Prostate gland (tissue), 2 donors: ENCODE measurements around the gene HJURP. TPM values are rescaled to one million over a fixed set of nuclear protein-coding genes. Genes with fewer than 3 reads are reported as not detected.
"Not testable (repeated sequence)": the region's sequence is repeated elsewhere in the genome, so short reads cannot be mapped to it uniquely, and the experiment has no call there.

Experiments used
- DNase-seq: peaks from one replicate; pipeline ENCODE4 v3.0.0-alpha.2; 2019; ENCODE audit warnings: low spot score
- H3K27ac ChIP-seq, 2 donors: fragments of 200-600 bp; sonication (generic); 2 replicates each; pipeline ENCODE4 v1.5.1; 2017 to 2019
- H3K27me3 ChIP-seq: fragments of 200-600 bp; sonication (generic); replicated peaks from 2 replicates; pipeline ENCODE4 v1.5.1; 2019; ENCODE audit not compliant: insufficient read depth
- H3K36me3 ChIP-seq, 2 donors: fragments of 200-600 bp; sonication (generic); 1 replicate in 1 of 2; 2 replicates in 1 of 2; pipeline versions ENCODE4 v1.5.1 to v1.8.1; 2017 to 2019
- H3K4me1 ChIP-seq: fragments of 200-600 bp; sonication (generic); replicated peaks from 2 replicates; pipeline ENCODE4 v1.5.1; 2019
- H3K4me3 ChIP-seq, 2 donors: fragments of 200-600 bp; sonication (generic); 2 replicates each; pipeline ENCODE4 v1.5.1; 2017 to 2019
- H3K9me3 ChIP-seq: fragments of 200-600 bp; sonication (generic); 2 replicates; pipeline ENCODE4 v1.5.1; 2017
- POLR2A ChIP-seq: fragments of 450-650 bp; IDR thresholded peaks from one replicate; pipeline ENCODE4 v1.6.1; 2016; ENCODE audit warnings: antibody characterized with exemption, mild to moderate bottlenecking
- POLR2AphosphoS5 ChIP-seq: sonication (generic); formaldehyde crosslinking; IDR thresholded peaks from one replicate; pipeline ENCODE4 v1.6.1; 2017; ENCODE audit warnings: antibody characterized with exemption
- WGBS: methylation state at CpG from one replicate; pipeline ENCODE4 v1.1.5; 2018; 5-methylcytosine and 5-hydroxymethylcytosine counted together
- intact Hi-C: fragments of 100-400 bp; cut with DNase I; formaldehyde crosslinking; loops from one replicate; pipeline ENCODE4 v1.14.2; 2022
- total RNA-seq, 2 donors: library from RNA; depleted of rRNA; stranded (reverse); fragments of >200 nt; gene quantifications; one replicate each; pipeline ENCODE4 v1.1.0, GENCODE V29; 2016
- TF ChIP-seq, protein P1 (sequence below), 4 experiments: fragments of 200-600 bp in 2 of 4; fragments of 450-650 bp in 2 of 4; sonication (generic) in 2 of 4; IDR thresholded peaks; 1 replicate in 3 of 4; 2 replicates in 1 of 4; pipeline ENCODE4 v1.5.1; 2016 to 2019; ENCODE audit warnings: antibody characterized with exemption in 4 of 4, mild to moderate bottlenecking in 2 of 4, moderate library complexity in 2 of 4

HJURP gene, protein sequence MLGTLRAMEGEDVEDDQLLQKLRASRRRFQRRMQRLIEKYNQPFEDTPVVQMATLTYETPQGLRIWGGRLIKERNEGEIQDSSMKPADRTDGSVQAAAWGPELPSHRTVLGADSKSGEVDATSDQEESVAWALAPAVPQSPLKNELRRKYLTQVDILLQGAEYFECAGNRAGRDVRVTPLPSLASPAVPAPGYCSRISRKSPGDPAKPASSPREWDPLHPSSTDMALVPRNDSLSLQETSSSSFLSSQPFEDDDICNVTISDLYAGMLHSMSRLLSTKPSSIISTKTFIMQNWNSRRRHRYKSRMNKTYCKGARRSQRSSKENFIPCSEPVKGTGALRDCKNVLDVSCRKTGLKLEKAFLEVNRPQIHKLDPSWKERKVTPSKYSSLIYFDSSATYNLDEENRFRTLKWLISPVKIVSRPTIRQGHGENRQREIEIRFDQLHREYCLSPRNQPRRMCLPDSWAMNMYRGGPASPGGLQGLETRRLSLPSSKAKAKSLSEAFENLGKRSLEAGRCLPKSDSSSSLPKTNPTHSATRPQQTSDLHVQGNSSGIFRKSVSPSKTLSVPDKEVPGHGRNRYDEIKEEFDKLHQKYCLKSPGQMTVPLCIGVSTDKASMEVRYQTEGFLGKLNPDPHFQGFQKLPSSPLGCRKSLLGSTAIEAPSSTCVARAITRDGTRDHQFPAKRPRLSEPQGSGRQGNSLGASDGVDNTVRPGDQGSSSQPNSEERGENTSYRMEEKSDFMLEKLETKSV
- total RNA-seq, result 1 to 10 TPM; 1.7 to 4.2 TPM

GRCh38 chr2:233854241-233854981, at the start of gene HJURP:
Gene HJURP (minus strand): TSS chr2:233854535. CDS start chr2:233854500, 35 bp downstream.
- peak within 1 kb of the TSS; percentile 51 to 59 for H3K4me3 ChIP-seq
- no peaks in the 10 kb centered on the region for H3K36me3 ChIP-seq
- H3K4me1 ChIP-seq, result no peaks in the 10 kb centered on the region
- intact Hi-C loops, result no loop called here
- peak; percentile 42 for TF ChIP-seq POLR2A
- TF ChIP-seq POLR2AphosphoS5, result peak; percentile 94
- TF ChIP-seq, protein P1, sequence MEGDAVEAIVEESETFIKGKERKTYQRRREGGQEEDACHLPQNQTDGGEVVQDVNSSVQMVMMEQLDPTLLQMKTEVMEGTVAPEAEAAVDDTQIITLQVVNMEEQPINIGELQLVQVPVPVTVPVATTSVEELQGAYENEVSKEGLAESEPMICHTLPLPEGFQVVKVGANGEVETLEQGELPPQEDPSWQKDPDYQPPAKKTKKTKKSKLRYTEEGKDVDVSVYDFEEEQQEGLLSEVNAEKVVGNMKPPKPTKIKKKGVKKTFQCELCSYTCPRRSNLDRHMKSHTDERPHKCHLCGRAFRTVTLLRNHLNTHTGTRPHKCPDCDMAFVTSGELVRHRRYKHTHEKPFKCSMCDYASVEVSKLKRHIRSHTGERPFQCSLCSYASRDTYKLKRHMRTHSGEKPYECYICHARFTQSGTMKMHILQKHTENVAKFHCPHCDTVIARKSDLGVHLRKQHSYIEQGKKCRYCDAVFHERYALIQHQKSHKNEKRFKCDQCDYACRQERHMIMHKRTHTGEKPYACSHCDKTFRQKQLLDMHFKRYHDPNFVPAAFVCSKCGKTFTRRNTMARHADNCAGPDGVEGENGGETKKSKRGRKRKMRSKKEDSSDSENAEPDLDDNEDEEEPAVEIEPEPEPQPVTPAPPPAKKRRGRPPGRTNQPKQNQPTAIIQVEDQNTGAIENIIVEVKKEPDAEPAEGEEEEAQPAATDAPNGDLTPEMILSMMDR (IDR thresholded peaks at IDR 0.05), result no peak
- peak; percentile 93 for DNase-seq
- H3K27ac ChIP-seq, result peak within 1 kb of the TSS; percentile 33 to 67
- no peaks in the 10 kb centered on the region for H3K27me3 ChIP-seq
- H3K9me3 ChIP-seq, result no peaks in the 10 kb centered on the region
- WGBS, result under 1% methylated on average over 57 of the region's 60 CpGs

GRCh38 chr2:233901884-233902283, 47.5 kb upstream of the HJURP start:
- H3K4me1 ChIP-seq, result no peaks in the 10 kb centered on the region
- no peak for DNase-seq
- H3K27me3 ChIP-seq, result no peaks in the 10 kb centered on the region
- no peak overlapping the region for H3K4me3 ChIP-seq
- intact Hi-C loops, result no loop called here
- no peak overlapping the region for H3K27ac ChIP-seq
- no peaks in the 10 kb centered on the region for H3K9me3 ChIP-seq
- TF ChIP-seq, protein P1 (IDR thresholded peaks at IDR 0.05), result no peak
- TF ChIP-seq POLR2AphosphoS5 (no peak), POLR2A (no peak)
- no peaks in the 10 kb centered on the region for H3K36me3 ChIP-seq
- 88% methylated on average over 4 of the region's 4 CpGs for WGBS

DNA sequence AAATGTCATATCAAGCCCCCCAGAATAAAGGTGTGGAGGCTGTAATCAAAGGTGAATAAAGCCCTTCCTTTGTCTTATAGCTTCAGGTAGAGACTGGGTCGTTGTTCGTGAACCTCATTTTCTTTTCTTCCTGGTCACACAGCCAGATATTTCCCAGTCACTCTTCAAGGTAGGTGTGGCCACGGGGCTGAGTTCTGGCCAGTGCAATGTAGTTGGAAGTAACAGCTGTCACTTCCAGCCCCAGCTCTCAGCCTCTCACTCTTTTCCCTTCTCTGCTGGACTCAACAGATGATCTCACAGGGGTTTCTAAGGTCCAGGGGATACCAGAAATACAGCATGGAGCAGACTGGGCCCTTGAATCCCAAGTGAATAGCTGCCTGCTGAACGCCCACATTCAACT, 47.0 kb upstream of the HJURP start:
- Histone ChIP-seq H3K27me3 (no peaks in the 10 kb centered on the region), H3K27ac (no peak overlapping the region), H3K4me3 (no peak overlapping the region), H3K36me3 (no peaks in the 10 kb centered on the region), H3K4me1 (no peaks in the 10 kb centered on the region), H3K9me3 (no peaks in the 10 kb centered on the region)
- intact Hi-C loops, result no loop called here
- 64% methylated on average over 4 of the region's 4 CpGs for WGBS
- TF ChIP-seq, protein P1 (IDR thresholded peaks at IDR 0.05), result no peak
- TF ChIP-seq POLR2A (no peak), POLR2AphosphoS5 (no peak)
- DNase-seq, result no peak

- H3K4me1 ChIP-seq, H3K4me3 ChIP-seq, H3K27ac ChIP-seq, intact Hi-C loops, H3K27me3 ChIP-seq, DNase-seq, H3K36me3 ChIP-seq, H3K9me3 ChIP-seq: not testable (repeated sequence)
- 84% methylated on average over 2 of the region's 2 CpGs for WGBS
Measured at GRCh38 chr2:233896253-233896652, 41.9 kb upstream of the HJURP start.

DNA sequence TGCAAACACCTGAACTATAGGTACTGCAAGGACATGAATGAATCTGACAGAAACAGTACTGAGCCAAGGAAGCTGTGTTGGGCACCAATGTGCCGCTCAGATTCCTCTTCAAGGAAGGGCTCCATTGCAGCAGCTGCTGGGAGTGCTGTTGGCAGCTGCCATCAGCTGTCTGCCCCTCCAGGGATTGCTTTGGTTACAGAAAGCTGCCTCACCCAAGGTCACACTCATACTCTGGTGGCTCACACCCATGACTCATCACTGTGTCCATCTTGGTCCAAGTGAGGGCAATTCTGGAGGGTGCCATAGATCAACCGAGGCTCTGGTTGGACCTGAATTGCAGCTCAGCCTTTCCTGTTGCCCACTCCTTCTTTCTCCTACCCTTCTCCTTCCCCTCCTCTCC, 38.5 kb upstream of the HJURP start:
- H3K27ac ChIP-seq, result no peak overlapping the region
- no peak for DNase-seq
- H3K9me3 ChIP-seq, result no peaks in the 10 kb centered on the region
- no peak overlapping the region for H3K4me3 ChIP-seq
- WGBS, result 94% methylated on average over 2 of the region's 2 CpGs
- H3K36me3 ChIP-seq, result no peaks in the 10 kb centered on the region
- no peaks in the 10 kb centered on the region for H3K4me1 ChIP-seq
- no peaks in the 10 kb centered on the region for H3K27me3 ChIP-seq
- intact Hi-C loops, result no loop called here
- TF ChIP-seq POLR2A, result no peak
- TF ChIP-seq, protein P1 (IDR thresholded peaks at IDR 0.05), result no peak
- no peak for TF ChIP-seq POLR2AphosphoS5
